PFSK-1 (cell line): Measurements from ENCODE around the gene ZNF474.

ENCODE experiments used
- FOXP2 ChIP-seq: optimal IDR thresholded peaks from 2 replicates; pipeline ENCODE3; 2011; ENCODE audit warnings: borderline replicate concordance, control low read depth, inconsistent platforms; ENCODE audit not compliant: insufficient read depth; ENCODE audit errors: extremely low read length, extremely low read depth
- POLR2AphosphoS5 ChIP-seq: IDR thresholded peaks from 2 replicates; pipeline ENCODE4 v1.6.1; 2012; ENCODE audit warnings: low read depth, mild to moderate bottlenecking, control low read depth, low read length, moderate library complexity
- REST ChIP-seq, 2 experiments: IDR thresholded peaks; 2 replicates each; pipeline versions ENCODE4 v1.6.1 to v1.8.0; 2011 to 2012; ENCODE audit warnings: low read depth in 2 of 2, low read length in 2 of 2, control low read depth in 1 of 2, inconsistent platforms in 1 of 2, mild to moderate bottlenecking in 1 of 2, moderate library complexity in 1 of 2; ENCODE audit not compliant: insufficient read depth in 1 of 2
- SIN3A ChIP-seq: IDR thresholded peaks from 2 replicates; pipeline ENCODE4 v1.6.1; 2012; ENCODE audit warnings: mild to moderate bottlenecking, low read length, moderate library complexity, borderline replicate concordance; ENCODE audit not compliant: insufficient read depth
- TAF1 ChIP-seq: IDR thresholded peaks from 2 replicates; pipeline ENCODE4 v1.6.1; 2012; ENCODE audit warnings: low read length, control low read depth, borderline replicate concordance; ENCODE audit not compliant: insufficient read depth

The ZNF474 gene

GRCh38 chr5:122183788-122184170 is 54.4 kb downstream of the ZNF474 start:
- TF ChIP-seq TAF1 (no peak), REST (IDR thresholded peaks at IDR 0.05; ENCODE audit: insufficient read depth in 1 of 2, low read depth in 2 of 2, low read length in 2 of 2) (no peak), POLR2AphosphoS5 (no peak), FOXP2 (no peak), SIN3A (no peak)

- TF ChIP-seq REST (IDR thresholded peaks at IDR 0.05; ENCODE audit: insufficient read depth in 1 of 2, low read depth in 2 of 2, low read length in 2 of 2), result no peak
- no peak for TF ChIP-seq TAF1
These were observed 55.4 kb downstream of the ZNF474 start for GRCh38 chr5:122184676-122185255.

- TF ChIP-seq SIN3A (no peak), POLR2AphosphoS5 (no peak), TAF1 (no peak), FOXP2 (no peak), REST (IDR thresholded peaks at IDR 0.05; ENCODE audit: insufficient read depth in 1 of 2, low read depth in 2 of 2, low read length in 2 of 2) (no peak)
These were observed 58.1 kb downstream of the ZNF474 start for GRCh38 chr5:122187426-122187825.

- no peak for TF ChIP-seq REST (IDR thresholded peaks at IDR 0.05; ENCODE audit: insufficient read depth in 1 of 2, low read depth in 2 of 2, low read length in 2 of 2)
- TF ChIP-seq TAF1, result no peak
- TF ChIP-seq FOXP2, result no peak
- no peak for TF ChIP-seq SIN3A
- no peak for TF ChIP-seq POLR2AphosphoS5
These were observed 60.8 kb downstream of the ZNF474 start for GRCh38 chr5:122190156-122190555.
